Pulmonary artery endothelial cell (primary cell): ENCODE data around the gene OSBPL1A. TPM values are rescaled to one million over a fixed set of nuclear protein-coding genes. Genes with fewer than 3 reads are reported as not detected.
A peak's percentile ranks its signal among the peaks of the same experiment; 100 is the strongest.
"Not testable (repeated sequence)": the region's sequence is repeated elsewhere in the genome, so short reads cannot be mapped to it uniquely, and the experiment has no call there.

ENCODE experiments used
- DNase-seq: peaks from one replicate; pipeline ENCODE4 v3.0.0-alpha.2; 2011; ENCODE audit warnings: low read depth, low spot score
- total RNA-seq: library from RNA; depleted of rRNA; stranded (reverse); fragments of >200 nt; gene quantifications from 2 replicates; pipeline ENCODE4 v1.2.3, GENCODE V29; 2014

OSBPL1A gene
- total RNA-seq, 1 donor from 2014 or later = 14.0 TPM

DNA sequence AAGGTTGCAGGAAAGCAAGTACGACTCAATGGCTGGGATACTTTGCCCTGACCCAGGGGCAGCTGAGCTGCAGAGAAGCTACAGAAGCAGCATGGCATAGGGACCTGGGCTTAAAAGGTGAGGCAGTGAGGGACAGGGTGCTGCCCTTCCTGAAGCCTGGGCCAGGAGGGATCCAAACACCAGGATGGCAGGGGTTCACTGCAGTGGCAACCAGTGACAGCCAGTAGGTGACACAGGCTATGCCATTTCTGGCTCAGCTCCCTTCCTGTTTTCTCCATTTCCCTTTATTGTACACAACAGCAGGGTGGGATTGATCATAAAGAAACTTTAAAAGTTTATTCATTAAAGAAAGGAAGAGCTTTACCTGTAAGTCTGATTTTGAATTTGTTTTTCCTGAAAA, 209.9 kb downstream of the OSBPL1A start:
- DNase-seq = no peak

- DNase-seq = no peak
Observed at GRCh38 chr18:24187049-24187448, 210.6 kb downstream of the OSBPL1A start.

DNA sequence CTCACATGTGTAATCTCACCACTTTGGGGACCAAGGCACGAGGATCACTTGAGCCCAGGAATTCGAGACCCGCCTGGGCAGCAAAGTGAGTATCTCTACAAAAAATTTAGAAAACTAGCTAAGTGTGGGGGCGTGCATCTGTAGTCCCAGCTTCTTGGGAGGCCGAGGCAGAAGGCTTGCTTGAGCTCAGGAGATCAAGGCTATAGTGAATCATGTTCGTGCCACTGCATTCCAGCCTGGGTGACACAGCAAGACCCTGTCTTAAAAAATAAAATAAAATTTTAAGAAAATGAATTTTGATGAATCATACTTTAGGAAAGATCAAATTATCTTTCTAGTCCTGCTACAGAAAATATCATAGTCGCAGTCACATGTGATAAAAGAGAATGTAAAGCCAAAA, 211.8 kb downstream of the OSBPL1A start:
- no peak for DNase-seq

DNA sequence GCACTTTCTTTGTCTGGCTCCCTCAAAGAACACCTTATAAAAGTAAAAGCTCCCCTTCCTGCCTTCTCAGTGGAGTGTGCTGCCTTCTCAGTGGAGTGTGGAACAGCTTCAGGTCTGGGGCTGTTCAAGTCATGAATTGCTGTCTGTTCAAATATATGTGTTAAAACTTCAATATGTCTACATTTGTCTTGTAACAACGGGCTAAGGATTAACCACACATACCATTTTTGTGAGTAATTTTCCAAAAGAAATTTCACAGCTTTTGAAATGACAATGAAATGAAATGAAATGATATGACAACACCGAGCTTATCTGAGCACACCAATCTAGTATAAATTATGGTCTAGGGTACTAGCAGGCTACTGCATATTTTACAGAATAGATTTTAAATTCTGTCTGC, 215.8 kb downstream of the OSBPL1A start:
- DNase-seq = no peak

DNA sequence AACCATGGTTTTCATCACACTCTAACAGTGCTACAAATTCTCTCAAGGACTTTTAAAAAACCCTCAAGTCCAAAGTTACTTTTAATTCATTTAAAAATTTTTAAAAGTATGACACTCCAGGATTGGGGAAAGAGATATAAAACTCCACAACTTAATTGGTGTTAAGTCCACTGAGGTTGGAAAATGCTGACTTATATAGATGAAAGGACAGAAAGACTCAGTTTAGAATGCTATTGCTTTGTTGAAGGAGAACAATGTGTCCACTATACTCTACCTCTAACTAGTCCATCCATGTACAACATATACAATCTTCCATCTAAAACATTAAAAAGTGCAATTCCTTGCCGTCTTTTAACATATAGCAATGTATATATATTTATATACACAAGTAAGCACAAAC, 217.6 kb downstream of the OSBPL1A start:
- DNase-seq = no peak

DNA sequence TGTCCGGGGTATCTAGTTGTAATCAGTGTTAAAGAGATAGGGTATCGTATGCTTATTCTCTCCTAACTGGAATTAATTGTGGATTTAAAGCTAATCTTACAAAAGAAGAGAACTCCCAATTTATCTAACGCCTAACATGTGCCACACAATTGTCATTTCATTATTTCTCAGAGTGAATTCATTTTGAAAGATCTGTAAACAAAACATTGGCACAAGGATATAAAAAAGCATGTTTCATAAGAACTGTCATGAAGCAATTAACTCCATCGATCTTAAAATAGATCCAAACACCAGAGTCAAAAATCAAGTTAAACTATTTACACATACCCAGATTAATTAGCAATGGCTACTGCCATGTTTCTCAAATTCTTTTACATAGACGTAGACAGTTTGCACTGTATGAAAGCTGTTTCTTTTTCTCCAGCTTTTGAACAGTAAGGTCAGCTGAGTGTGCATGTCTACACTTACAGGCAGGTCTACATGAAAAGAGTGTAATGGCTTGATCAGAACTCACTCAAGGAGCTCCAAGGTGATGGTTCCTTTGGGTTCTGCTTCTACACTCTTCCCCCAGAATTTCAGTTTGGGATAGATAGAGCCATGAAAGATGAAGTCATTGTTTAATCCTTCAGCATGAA, 220.0 kb downstream of the OSBPL1A start:
- DNase-seq = no peak

GRCh38 chr18:24176727-24177416, 220.8 kb downstream of the OSBPL1A start:
- peak; percentile 4 for DNase-seq

DNA sequence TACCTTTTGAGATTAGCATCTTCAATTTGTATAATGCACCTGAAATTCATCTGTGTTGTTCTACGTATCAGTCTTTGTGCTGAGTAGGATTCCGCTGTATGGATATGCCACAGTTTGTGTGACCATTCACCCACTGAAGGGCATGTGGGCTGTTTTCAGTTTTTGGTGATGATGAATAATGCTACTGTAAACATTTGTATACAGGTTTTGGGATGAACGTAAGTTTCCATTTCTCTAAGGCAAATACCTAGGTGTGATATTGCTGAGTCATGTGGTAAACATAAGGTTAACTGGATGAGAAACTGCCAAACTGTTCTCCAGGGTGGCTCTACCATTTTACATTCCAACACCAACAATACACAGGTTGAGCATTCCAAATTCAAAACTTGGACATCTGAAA, 223.6 kb downstream of the OSBPL1A start:
- no peak for DNase-seq

DNA sequence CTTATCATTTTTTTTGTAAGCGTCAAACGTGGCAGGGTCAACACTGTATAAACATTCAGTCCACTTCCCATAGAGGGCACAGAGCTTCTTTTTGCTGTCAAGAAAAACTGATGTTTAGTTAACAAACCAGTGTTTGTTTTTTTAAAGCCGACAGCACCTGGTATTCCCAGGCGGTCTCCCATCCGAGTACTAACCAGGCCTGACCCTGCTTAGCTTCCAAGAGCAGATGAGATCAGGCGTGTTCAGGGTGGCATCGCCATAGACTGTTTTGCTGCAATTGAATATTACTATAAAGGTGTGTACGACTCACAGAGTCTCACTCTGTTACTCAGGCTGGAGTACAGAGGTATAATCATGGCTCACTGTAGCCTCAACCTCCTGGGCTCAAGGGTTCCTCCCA, 227.3 kb downstream of the OSBPL1A start:
- DNase-seq = no peak

DNA sequence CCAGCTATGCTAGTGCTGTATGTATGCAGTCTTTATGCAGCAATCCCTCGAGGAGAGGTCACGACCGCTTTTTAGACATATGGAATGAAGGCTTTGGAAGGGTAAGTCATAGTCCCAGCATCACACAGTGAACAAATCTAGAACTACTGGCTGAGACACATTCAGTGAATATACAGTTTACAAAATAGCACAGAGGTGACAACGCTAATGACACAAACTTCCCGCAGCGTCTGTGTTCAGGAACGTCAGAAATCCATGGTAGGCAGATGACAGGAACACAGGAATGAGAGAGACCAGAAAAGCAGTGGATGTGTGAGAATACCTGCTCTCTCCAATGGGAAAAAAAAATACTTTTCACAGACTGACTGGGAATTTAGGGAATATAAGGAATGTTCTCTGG, 229.1 kb downstream of the OSBPL1A start:
- DNase-seq = no peak

DNA sequence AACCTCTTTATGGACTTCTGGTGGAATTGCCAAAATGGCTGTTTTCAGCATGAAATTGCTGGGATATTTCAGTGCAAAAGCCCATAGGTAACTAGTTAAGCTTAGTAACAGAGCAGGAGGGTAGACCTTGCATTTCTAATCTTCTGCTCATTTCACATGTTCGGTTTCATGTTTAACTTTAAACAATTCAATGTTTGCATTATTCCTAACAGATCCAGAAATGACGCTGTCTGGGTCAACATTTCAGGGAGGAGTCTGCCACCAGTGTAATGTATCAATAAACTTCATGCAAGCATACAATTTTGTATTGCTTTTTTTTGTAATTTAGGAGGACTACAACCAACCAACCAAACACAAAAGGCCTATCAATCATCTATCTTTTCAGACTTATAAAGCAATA, 236.3 kb downstream of the OSBPL1A start:
- no peak for DNase-seq

DNA sequence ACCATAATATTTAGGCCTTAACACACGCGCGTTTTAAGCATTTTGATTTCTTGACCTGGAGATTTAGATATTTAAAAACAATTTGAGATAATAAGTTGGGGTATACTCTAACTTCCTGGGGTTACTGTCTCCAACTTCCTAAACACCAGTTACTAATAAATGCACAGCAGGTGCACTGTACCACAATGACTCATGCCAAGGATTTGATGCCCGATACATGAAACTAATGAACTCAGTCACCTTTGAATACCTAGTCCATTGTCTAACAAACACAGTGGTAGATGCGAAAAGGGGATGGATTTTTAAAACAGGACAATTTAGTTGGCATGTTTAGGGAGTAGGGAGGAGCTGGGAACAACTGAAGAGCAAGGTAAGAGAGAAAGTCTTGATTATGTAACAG, 237.5 kb downstream of the OSBPL1A start:
- no peak for DNase-seq

DNA sequence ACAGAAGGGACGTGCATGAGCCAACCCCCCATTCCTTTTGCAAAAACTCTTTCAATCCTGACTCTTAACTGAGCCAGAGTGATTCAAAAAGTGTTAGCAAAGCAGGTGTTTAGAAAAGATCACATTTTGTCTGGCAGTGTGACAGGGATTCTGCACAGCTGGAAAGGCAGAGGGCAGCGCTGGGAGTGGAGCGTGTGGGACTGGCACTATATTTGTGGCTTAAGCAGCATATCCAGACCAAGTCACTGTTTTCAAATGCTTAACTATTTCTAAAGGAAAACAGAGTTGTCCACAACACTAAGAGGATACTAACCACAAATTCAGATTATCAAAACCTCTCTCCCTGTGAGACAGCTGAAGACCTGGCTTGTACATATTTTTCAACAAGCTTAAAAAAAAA, 239.8 kb downstream of the OSBPL1A start:
- DNase-seq = no peak

DNA sequence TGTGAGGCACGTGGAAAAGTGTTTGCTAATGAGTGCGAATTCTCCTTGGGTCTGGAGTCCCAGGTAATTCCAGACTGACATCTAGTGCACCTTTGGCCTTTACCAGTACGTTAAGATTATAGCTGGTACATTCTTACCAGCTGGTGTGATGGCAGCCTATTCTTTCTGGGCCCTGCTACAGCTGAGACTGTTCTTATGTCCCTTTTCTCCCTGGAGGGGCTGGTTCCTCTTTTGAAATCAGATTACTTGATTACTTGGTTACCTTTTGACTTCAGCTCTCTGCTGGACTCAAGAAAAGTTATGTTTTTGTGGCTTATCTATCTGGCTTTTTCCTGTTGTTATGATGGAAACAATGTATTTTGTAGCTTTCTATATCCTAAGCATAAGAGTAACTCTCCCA, 244.2 kb downstream of the OSBPL1A start:
- no peak for DNase-seq

DNA sequence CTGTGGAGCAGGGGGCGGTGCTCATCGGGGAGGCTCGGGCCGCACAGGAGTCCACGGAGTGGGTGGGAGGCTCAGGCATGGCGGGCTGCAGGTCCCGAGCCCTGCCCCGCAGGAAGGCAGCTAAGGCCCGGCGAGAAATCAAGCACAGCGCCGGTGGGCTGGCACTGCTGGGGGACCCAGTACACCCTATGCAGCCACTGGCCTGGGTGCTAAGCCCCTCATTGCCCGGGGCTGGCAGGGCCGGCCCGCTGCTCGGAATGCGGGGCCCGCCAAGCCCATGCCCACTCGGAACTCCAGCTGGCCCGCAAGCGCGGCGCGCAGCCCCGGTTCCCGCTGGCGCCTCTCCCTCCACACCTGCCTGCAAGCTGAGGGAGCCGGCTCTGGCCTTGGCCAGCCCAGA, 248.0 kb downstream of the OSBPL1A start:
- DNase-seq = not testable (repeated sequence)

DNA sequence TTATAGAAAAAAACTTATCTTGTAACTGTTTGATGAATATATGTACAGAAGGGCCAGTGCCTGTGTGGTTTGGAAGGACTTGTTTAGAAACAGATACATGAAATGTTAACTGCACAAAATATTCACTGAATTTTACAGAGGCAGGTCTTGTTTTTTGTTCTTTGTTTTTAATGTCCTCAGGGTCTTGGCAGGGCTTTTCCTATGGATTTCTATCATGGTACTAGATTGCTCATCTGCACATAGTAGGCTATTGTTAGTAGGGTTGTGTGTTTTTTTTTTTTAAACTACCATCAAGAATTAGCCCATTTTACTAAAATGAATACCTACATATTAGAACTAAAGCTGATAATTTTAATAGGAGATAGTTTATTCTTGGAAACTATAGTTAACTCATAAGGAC, 255.2 kb downstream of the OSBPL1A start:
- DNase-seq = no peak

- DNase-seq = no peak
Observed at GRCh38 chr18:24140697-24141096, 256.9 kb downstream of the OSBPL1A start.

GRCh38 chr18:24138789-24139616, 258.6 kb downstream of the OSBPL1A start, which contains the start of gene CABYR:
Gene CABYR (plus strand): TSS chr18:24139062. CDS start chr18:24143115, 4,053 bp downstream.
- DNase-seq = peak; percentile 36

- no peak for DNase-seq
Observed at GRCh38 chr18:24138409-24138788, 259.2 kb downstream of the OSBPL1A start.

DNA sequence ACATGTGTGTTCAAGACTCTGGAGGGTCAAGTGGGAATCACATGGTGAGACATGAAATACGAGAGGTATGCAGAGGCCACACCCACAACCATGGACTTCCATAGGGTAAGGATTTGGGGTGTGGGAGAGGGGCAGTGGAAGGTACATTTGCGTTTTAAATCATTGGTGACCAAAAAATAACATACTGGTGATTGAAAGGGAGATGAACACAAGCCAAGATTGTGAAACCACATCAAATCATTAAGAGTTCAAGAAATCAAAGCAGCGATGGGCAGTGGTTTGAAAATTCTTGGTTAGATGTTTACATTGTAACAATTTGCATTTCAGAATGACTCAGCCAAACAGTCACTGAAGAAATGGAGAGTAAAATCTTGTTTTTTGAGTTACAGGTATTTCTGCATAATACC, 260.7 kb downstream of the OSBPL1A start:
- no peak for DNase-seq

GRCh38 chr18:24130494-24130893, 267.1 kb downstream of the OSBPL1A start:
- no peak for DNase-seq

- DNase-seq = no peak
Observed at GRCh38 chr18:24128700-24129099, 268.9 kb downstream of the OSBPL1A start.
